Measurements from ENCODE around the gene KRT8.
"Not testable (repeated sequence)": the region's sequence is repeated elsewhere in the genome, so short reads cannot be mapped to it uniquely, and the experiment has no call there.

KRT8 gene

DNA sequence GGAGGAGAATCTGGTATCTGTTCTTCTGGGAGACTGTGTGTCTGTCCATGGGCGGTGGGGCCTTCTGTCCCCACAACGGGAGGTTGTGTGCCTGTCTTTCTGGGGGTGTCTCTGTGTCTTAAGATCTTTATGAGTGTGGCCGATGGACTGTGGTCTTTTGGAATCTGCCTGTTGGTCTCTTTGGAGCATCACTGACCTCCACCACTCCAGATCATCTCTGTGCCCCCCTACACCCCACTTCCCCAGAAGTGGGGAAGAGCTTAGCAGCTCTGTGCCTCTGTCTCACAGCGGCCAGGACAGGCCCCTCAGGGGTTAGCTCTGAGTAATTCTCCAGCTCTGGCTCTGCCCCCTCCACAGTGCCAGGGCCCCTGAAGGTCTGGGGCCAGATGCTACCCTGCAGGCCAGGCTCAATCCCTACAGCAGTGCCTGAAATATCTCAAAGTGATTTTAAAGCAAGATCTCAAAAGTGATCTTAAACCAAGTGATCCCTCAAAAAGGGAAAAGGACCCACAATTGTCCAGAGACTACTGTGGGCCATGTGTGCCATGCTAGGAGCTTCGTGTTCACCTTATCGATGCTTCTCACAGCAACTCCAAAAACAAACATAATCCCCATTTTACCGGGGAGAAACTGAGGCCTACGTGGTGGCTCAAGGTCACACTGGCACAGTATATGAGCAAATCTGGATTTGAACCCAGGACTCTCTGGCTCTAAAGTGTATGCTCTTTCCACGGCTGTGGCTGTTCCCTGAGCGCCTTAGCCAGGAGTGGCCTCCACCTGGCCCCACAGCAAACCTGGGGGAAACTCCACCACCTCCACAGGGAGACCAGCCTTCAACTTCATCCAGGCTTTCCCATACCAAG lies 30.1 kb downstream of the KRT8 start:
- no peak for DNase-seq (ENCODE audit: low read depth)

DNA sequence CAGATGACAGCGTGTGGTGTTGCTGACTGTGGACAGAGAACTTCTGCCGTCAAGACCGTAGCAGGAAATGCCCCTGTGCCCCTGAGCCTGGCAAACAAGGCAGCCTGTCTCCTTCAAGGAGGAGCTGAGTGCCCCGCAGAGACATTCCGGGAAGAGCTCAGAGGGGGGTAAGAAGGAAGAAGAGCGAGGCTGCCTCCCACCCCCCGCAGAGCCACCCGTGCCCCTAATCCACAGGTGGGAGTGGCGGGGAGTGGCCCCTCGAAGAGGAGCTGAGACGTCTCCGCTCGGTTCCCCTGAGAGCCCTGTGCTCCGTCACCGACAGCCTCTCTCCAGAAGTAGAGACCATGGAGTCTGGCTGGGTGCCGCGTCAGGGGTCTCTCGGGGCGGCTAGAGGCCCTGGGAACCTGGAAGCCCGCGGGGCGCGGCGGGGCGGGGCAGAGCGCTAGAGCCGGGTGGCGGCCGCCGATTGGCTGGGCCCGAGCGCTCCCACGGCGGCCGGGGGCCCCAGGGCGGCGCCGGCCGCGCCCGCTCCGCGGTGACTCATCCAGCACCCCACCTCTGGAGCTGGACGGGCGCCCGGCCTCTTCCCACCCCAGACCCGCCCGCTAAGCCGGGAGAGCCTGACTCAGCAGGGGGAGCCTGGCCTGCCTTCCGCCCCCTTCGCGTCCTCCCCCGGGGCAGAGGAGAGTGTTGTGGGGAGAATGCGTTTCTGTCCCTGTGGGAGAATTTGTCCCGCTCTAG lies 30.9 kb downstream of the KRT8 start:
- DNase-seq (ENCODE audit: low read depth): peak; percentile 12

DNA sequence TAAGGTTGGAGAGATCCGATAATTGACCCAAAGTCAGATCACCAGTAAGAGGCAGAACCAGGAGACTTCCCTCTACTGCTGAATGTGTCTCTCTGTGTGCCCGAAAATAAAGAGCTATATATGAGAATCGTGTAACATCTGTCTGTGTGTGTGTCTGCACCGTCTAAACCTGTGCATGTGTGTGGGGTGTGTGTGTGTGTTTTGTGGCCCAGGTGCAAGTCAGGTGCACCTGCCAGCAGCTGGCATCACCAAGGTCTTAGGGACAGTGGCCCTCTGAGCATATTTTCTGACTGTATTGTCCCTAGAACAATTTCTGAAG lies 31.4 kb downstream of the KRT8 start:
- no peak for DNase-seq (ENCODE audit: low read depth)

DNA sequence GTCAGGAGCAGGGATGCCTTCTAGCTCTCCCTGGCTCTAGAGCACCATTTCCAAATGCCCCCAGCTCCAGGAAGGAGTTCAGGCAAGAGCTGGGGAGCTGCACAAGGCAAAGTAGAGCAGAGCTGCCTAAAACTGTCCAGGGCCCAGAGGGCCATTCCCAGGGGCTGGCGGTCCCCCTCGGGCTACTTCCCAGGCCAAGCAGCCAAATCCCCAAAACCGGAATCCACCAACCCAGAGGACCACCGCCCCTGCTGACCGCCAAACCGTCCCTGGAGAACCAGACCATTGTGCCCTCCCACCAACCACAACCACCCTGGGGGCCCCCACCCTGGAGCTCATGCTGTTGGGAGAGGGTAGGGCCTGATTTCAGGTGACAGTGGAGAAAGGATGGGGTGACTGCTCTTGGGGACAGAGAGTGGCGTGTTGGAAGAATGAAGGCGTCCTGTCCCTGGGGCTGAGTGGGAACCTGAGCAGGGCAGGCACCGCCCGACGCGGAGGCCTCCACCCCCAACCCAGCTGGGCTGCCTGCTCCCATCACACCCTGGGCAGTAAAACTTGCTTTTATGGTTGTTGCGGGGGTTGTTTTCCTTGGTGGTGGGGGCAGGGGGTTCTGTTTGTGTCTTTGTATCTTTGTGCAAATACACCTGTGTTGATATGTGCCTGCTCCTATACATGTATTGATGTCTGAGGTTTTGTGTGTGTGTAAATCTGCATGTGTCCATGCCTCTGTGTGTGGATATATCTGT lies 32.1 kb downstream of the KRT8 start:
- no peak for DNase-seq (ENCODE audit: low read depth)

DNA sequence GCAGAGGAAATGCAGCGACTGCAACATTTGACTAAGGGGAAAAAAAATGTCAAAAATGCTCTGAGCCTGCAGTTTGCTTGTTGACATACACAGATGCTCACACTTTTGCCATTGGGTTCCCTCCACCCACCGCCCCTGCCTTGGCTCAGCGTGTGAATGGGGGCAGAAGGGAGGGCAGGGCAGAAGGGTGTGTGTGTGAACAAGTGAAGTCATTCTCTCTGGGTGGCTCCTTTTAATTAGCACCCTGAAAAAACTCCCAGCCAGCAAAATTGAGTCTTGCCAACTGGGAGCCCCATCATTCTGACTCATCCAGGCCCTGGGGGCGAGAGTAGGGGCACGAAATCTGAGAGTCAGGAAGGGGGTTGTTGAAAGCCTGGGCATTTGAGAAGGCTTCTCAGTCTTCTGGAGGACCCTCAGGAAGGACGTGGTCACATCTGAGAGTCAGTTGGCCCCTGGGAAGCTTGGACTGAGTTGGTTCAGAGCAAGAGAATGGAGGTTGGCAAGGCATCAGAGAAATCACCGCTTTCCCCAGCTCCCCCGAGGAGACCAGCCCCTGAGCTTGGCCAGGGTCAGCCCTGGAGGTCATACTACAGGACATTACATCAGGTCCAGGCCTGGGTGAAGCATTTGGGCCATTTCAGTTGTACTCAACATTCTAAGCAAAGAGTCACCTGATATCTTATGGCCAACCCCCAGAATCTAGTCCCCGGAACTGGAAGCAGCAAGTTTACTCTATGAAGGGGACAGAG lies 33.4 kb downstream of the KRT8 start:
- DNase-seq (ENCODE audit: low read depth): no peak

DNA sequence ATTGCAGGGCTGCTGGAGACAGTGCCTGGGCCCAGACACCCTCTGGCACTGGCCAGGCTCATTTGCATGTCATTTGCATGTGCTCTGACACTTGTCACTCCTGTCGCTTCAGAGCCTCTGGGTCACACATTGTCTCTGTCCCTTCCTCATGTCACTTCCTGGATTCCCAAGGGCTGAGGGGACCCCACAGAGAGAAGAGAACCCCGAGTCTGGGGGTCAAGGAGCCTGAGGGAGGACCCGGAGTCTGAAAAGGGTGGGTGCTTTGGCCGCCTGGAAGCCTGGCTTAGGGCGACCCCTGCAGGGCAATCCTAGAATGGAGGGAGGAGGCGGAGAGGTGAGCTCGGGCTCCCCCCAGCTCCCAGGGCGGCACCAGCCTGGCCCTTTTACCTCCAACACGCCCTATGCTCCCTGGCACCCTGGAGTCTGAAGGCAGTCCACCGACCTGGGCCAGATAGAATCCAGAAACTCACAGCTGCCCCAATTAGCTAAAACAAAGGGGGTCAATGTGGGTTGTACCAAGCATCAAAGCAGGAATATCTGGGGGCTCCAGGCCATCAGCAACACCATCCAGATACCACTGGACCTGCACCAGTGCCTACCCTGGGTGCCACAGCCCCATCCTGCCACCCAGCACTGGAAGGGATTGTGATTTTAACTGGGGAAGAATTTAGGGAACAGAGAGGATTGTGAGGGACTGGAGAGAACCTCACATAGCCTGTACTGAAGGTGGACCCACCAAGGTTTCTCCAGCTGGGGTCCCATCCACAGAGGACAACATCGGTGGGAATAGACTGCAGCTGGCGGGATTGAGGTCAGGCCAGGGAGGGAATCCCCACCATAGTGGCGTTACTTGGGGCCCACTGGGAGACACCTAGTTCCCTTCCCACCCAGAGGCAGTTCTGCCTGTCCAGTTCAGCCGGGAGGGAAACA lies 34.2 kb downstream of the KRT8 start:
- DNase-seq (ENCODE audit: low read depth): peak; percentile 59

DNA sequence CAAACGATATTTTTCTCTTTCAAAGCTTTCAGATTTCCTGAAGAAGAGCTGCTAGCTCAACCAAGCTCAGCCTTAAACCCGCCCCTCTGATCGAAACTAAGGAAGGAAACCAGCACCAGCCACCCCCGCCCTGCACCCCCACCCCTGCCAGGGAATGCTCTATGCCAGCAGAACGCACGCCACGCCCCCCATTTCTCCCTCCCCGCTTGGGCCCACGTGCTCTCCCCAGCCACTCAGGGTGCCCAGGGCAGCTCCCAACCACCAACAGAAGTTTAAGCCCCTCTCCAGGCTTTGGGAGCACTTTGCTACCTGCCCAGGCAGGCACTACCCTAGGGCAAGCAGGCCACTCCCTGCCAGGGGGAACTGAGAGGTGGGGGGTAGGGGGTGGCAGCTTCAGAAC lies 37.2 kb downstream of the KRT8 start:
- no peak for DNase-seq (ENCODE audit: low read depth)

DNA sequence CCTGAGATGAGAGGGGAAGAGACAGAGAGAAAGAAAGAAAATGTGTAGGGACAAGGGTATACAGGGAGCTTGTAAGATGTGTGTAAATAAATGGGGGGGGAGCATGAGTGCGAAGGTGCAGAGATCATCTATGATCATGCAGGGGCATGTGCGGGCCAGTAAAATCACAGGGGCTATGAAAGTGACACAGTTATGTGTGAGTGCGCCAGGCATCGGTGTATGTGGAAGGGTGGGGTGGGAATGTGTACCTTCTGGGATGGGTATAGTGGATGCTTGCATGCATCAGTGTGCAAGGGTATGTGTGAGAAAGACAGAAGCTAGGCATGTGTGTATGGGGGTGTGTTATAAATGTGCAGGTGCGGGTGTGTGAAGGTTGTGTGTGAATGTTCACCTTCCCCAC lies 37.7 kb downstream of the KRT8 start:
- DNase-seq (ENCODE audit: low read depth): no peak

DNA sequence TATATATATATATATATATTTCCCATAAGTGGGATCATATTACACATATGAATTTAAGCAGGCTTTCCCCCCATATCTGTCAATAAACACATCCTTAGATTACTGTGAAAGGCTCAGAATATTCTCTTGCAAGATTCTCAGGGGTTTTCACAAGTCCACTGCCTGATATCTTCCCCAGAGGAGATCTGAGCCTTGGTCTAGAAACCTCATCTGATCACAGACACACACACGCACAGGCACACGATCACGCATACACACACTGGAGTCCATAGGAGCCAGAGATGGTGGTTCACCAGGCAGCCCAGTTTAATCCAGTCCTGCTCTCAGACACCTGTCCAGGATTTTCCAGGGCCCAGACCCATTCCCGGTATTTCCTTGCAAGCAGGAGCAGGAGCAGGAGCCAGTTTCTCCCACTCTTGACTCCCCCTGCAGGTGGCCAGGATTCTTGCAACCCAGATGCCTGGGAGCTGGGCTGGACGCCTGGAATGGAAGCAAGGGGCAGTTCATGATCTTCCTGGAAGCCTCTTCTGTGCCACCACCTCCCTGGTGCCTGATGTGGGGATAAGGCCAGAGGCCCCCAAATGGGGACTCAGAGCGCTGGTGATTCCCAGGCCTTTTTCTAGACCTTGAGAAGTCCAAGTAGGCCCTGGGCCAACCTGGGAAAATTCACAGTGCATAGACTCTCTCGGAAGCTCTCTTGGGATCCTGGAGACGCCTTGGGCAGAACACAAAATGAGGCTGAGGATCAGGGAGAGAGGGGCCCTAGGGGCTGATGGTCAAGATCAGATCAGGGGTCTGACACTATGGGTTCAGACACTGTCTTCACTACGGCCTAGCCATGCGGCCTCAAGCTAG lies 39.6 kb downstream of the KRT8 start:
- DNase-seq (ENCODE audit: low read depth): no peak

DNA sequence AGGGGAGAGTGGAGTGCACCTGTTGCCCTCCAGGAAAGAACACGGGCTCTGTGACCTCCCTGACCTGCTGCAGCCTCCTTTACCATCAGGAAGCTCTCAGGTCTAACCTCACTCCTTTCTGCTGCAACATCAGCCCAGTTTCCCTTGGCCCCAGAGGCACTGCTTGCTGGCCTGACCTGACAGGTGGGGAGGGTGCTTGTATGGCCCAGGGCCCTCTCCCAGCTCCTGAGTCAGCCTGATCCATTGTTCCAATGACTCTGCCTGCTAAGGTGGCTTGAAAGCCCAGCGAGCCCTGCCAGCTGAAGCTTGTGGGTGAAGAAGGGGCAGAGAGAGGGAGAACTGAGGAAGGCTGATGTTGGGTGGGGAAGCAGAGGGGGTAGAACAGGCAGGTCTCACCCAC lies 42.9 kb downstream of the KRT8 start:
- DNase-seq (ENCODE audit: low read depth): no peak

DNA sequence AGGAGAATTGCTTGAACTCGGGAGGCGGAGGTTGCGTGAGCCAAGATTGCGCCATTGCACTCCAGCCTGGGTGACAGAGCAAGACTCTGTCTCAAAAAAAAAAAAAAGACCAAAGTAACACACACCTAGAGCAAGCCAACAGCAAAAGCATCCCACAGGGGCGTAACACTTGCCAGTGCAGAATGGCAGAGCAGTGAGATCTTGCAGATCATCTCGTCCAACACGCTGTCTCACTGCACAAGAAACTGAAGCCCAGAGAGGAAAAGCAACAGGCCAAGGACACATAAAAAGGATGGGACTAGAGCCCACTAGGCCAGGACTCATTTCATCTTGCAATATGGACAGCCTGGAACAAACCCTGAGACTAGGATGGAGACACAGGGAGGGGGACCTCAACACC lies 43.4 kb downstream of the KRT8 start:
- DNase-seq (ENCODE audit: low read depth): no peak

DNA sequence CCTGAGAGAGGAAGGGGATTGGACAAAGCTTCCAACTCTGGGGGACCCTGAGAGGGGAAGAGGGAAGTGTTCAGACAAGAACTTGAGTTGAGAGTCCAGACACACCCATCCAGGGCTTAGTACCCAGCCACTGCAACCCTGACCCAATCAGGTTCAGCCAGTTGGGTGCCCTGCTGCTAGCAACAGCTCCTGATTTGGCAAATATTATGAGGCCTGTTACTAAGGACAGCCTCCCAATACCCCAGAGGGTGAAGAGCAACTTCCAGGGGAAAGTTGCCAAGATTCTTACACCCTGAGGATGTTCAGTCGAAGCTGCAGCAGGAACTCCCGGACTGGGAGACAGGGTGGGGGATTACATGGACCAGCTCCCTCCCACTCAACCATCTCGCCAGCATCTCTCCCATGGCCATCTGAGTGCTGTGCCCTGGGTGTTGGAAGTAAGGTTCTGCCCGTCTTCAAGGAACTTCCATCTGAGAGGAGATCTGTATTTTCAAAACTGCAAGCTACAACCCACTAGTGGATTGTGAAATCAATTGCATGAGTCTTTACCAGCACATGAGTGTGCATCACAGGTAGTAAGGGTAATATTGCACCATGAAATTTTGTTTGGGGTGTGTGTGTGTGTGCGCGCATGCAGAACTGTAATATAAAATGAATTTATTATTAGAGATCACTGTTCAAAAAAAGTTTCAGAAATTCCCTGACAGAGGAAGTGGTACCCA lies 44.6 kb downstream of the KRT8 start:
- DNase-seq (ENCODE audit: low read depth): no peak

DNA sequence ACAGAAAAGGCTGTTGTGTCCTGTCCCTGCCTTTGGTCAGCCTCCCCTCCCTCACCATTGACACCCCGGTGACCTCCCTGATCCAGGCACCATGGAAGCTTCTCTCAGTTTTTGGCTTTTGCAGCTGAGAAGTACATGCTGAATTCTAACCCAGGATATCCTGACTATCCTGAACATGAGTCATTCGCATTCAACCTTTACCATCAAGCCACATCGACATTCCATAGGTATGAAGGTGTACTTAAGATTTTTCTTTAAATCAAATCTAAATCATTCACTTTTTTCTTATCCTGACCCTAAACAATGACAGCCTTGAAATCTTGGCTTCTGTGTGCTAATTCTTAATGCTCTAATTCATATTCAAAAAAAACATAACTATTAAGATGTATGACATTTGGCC lies 47.4 kb downstream of the KRT8 start:
- no peak for DNase-seq (ENCODE audit: low read depth)

DNA sequence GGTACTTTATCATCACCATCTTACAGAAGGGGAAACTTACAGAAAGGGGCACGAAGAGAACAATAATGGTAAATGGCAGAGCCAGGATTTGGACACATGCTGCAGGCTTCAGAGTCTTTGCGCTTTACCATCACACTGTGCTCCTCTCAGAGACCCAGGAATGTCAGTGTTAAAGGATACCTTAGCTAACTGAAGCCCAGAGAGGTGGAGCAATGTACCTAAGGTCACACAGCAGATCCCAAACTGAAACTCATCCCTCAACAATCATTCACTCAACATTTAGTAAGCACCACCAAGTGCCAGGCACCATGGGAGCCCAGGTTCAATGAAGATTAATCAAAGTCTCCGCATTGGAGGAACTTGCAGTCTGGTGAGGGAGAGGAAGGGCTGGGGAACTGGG lies 48.1 kb downstream of the KRT8 start:
- no peak for DNase-seq (ENCODE audit: low read depth)

DNA sequence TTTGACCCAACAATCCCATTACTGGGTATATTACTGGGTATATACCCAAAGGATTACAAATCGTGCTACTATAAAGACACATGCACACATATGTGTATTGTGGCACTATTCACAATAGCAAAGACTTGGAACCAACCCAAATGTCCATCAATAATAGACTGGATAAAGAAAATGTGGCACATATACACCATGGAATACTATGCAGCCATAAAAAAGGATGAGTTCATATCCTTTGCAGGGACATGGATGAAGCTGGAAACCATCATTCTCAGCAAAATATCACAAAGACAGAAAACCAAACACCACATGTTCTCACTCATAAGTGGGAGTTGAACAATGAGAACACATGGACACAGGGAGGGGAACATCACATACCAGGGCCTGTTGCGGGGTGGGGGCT lies 48.8 kb downstream of the KRT8 start:
- not testable (repeated sequence) for DNase-seq (ENCODE audit: low read depth)

DNA sequence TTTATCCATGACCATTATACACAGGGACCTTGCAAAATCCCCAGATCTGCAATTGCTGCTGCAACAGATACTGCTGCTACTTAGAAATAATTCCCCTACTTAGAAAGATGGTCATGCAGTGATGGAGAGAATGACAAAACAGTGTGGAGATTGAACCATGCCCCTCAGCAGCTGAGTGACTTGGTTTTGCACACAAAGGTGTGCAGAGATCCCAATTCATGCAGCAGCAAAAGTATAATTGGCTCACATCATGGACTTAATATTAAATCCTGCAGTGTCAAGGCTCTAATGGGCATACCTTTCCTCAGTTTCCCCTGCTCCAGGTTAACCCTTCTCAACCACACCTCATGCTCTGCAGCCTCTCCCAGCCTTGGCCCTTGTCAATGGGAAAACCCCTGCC lies 53.1 kb downstream of the KRT8 start:
- no peak for DNase-seq (ENCODE audit: low read depth)

DNA sequence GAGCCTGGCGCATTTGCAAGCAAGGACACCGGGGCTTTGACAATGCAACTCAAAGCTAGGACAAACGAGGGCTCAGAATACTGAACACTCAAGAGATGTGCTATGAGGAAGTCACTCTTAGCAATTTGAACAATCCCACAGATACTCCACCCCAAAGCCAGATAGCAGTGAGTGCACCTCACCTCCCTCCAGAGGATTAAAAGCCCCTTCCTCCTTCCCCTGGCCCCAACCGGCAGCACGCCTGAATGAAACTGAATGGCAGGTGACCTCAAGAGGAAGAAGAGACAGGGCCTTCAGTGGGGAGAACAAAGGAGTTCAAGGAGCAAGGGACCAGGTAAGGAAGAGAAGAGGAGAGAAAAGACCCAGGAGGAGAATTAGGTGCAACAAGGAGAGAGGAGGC lies 54.2 kb downstream of the KRT8 start:
- DNase-seq (ENCODE audit: low read depth): no peak

DNA sequence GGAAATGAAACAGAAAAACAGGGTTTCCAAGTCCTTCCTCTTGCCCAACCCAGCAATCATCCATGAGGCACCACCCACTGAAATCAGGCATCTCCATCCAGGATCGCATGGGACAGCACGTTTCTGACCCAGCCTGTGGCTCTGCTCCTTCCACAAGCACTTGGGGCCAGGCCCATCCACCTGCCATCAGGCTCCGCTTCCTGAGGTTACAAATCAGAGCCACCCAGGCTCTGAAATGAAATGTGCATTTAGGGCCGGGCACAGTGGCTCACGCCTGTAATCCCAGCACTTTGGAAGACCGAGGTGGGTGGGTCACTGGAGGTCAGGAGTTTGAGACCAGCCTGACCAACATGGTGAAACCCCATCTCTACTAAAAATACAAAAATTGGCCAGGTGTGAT lies 55.4 kb downstream of the KRT8 start:
- no peak for DNase-seq (ENCODE audit: low read depth)

DNA sequence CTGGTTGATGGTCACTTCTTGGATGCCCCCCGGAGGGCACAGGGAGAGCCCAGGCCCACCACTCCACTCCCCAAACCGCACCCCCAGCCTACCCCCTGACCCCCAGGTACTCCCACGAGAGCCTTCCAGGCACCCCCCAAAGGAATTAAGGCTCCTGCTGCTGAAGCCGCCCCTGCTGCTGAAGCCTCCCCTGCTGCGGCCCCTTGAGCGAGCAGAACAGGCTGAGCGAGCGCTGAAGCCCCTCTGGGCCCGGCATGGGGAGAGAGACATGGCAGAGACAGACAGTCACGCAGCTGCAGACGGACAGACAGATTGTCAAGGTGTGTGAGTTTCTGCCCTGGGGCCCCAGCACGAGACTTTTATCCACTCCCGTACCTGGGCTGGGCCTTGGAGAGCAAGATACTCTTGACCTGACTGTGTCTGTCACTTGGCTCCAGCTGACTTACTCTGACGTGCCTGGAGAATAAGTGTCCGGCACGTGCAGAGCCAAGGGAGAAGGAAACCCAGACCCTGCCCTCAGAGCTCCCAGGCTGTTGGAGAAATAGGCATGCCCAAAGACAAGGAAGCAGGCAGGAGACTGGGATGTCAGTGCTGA lies 56.1 kb downstream of the KRT8 start, which contains the start of gene KRT78:
Gene KRT78 (minus strand): TSS at position 334 of the 595 bp plus-strand sequence. CDS start 64 bp downstream, at position 270.
- DNase-seq (ENCODE audit: low read depth): no peak
